Bronchial epithelial cell (primary cell): ENCODE data around the gene ZNF460. TPM values are rescaled to one million over a fixed set of nuclear protein-coding genes. Genes with fewer than 3 reads are reported as not detected.
A peak's percentile ranks its signal among the peaks of the same experiment; 100 is the strongest.

Source experiments
- DNase-seq: peaks from one replicate; pipeline ENCODE4 v3.0.0-alpha.2; 2010; ENCODE audit warnings: low read depth
- FAIRE-seq: peaks from 2 replicates; lab custom pipeline; 2011; peaks lifted over from hg19 to GRCh38; lab: Jason Lieb, UNC
- H3K27me3 ChIP-seq: 2 replicates; pipeline ENCODE4 v1.5.1; 2011; ENCODE audit warnings: low read length; ENCODE audit not compliant: control insufficient read depth, insufficient read depth
- H3K36me3 ChIP-seq: 2 replicates; pipeline ENCODE4 v1.5.1; 2011; ENCODE audit warnings: low read length; ENCODE audit not compliant: control insufficient read depth, insufficient read depth
- H3K4me3 ChIP-seq: 2 replicates; pipeline ENCODE4 v1.5.1; 2011; ENCODE audit warnings: mild to moderate bottlenecking, low read depth, low read length, control low read depth
- CTCF ChIP-seq: IDR thresholded peaks from 2 replicates; pipeline ENCODE4 v1.5.1; 2011; ENCODE audit warnings: mild to moderate bottlenecking, moderate library complexity, low read length, control low read depth, inconsistent platforms; ENCODE audit not compliant: insufficient read depth, severe bottlenecking
- total RNA-seq: library from RNA; depleted of rRNA; stranded (reverse); fragments of >200 nt; gene quantifications from 2 replicates; pipeline ENCODE4 v1.2.1, GENCODE V29; 2014

ZNF460 gene
- total RNA-seq, 1 donor from 2014 or later, result 126 TPM

DNA sequence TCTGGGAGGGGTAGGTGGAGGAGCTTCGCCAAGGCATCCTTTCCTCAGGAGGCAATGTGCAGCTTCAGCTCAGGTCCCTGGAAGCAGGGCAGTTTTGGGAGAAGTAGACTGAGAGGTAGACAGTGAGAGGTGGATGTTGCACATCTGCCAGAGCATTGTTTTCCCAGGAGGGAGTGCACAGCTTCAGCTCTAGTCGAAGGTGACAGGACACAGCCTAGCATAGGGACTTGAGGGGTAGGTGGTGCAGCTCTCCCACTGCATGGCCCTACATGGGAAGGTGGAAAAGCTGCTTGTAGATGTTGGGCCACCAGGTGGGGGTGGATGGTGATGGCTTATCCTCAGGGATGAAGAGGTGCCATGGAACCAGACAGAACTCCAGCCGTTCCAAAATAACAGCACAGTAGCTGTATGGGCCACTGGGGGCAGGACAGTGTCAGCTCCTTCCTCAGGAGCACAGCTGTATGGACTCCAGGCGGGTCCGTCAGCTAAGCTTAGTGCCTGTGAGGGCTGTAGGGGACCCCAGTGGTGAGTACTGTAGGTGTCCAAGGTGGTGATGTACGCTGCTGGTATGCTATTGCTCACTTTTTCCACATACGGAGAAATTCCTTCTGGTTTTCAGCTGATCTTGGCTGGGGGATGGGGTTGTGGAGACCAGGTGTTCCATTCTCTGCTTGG, 22.6 kb downstream of the ZNF460 start:
- DNase-seq (no peak), FAIRE-seq (no peak)
- Histone ChIP-seq H3K36me3 (no peaks in the 10 kb centered on the region), H3K27me3 (no peaks in the 10 kb centered on the region), H3K4me3 (no peak overlapping the region)
- TF ChIP-seq CTCF, result peak; percentile 3

DNA sequence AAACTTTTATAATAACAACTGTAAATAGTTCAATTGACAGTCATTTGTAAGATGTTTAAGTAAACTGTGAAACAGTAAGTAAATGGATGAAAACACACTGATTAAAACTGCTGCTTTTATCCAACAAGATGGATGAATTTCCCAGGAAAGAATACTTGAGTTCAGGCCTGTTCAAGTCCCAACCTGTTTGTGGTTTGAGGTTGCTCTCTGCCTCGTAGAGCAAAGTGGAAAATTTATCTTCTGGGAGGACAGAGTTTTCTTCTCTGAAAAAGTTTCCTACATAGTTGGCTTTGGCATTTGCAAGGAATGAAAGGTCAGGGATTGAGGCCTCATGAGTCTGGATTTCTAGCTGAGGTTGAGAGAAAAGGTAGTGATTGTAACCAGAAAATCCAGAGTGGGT, 24.8 kb downstream of the ZNF460 start:
- no peak for TF ChIP-seq CTCF
- DNase-seq (peak; percentile 84), FAIRE-seq (no peak)
- Histone ChIP-seq H3K4me3 (no peak overlapping the region), H3K36me3 (no peaks in the 10 kb centered on the region), H3K27me3 (no peaks in the 10 kb centered on the region)

GRCh38 chr19:57308514-57308913, 28.2 kb downstream of the ZNF460 start:
- no peak for FAIRE-seq

DNA sequence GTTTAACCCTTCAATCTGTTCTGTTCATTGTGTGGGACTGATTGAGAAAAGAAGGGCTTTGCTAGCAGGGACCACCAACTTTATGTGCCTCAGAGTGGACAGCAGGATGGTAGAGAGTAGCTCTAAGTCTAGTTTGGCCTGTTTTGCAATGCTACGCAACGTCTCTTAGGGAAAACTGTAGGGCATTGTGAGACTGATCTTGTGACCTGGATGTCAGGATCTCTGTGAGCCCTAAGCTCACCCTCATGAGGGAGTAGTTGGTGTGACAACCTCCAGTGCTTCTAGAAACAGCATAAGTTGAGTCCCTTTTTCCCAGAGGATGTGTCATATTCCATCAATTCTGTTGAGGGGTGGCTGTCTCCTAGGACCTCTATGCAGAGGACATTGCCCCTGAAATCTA, 30.5 kb downstream of the ZNF460 start:
- no peak overlapping the region for H3K4me3 ChIP-seq
- no peaks in the 10 kb centered on the region for H3K27me3 ChIP-seq
- H3K36me3 ChIP-seq, result no peaks in the 10 kb centered on the region
- DNase-seq, result no peak
- no peak for FAIRE-seq
- no peak for TF ChIP-seq CTCF

More at GRCh38 chr19:57308514-57308913, 28.2 kb downstream of the ZNF460 start:
- Histone ChIP-seq H3K27me3 (no peaks in the 10 kb centered on the region), H3K36me3 (no peaks in the 10 kb centered on the region), H3K4me3 (no peak overlapping the region)
- no peak for TF ChIP-seq CTCF
- DNase-seq, result no peak

DNA sequence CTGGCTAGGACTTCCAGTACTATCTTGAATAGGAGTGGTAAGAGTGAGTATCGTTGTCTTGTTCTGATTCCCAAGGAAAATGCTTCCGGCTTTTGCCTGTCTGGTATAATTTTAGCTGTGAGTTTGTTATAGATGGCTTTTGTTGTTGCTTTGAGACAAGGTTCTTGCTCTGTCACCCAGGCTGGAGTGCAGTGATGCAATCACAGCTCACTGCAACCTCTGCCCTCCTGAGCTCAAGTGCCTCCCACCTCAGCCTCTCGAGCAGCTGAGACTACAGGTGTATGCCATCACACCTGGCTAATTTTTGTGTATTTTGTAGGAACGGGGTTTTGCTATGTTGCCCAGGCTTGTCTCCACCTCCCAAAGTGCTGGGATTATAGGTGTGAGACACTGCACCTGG, 33.9 kb downstream of the ZNF460 start:
- FAIRE-seq, result peak; percentile 75
- TF ChIP-seq CTCF, result no peak
- Histone ChIP-seq H3K4me3 (no peak overlapping the region), H3K27me3 (no peaks in the 10 kb centered on the region), H3K36me3 (no peaks in the 10 kb centered on the region)
- DNase-seq, result no peak

DNA sequence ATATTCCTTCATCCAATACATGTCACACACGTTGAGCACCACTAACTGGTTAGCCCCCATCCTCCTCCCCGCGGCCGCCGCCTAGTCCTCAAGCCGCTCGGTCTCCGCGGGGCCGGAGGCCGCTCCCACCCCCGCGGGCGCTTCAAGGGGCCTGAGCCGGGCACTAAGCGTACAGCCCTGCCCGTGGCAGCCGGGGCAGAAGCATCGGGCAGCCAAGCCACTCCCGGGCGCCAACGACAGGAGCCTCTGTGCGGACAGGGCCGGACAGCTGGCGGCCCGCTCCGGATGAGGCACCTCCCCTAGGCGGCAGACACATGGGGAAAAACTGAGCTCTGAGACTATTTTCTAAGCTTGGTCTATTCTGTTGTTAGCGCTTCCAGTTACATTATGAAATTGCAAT, 37.2 kb downstream of the ZNF460 start:
- no peaks in the 10 kb centered on the region for H3K36me3 ChIP-seq
- no peaks in the 10 kb centered on the region for H3K27me3 ChIP-seq
- no peak overlapping the region for H3K4me3 ChIP-seq
- no peak for FAIRE-seq
- no peak for DNase-seq
- TF ChIP-seq CTCF, result no peak
